Measurements from ENCODE around the gene DSG1.

DNA sequence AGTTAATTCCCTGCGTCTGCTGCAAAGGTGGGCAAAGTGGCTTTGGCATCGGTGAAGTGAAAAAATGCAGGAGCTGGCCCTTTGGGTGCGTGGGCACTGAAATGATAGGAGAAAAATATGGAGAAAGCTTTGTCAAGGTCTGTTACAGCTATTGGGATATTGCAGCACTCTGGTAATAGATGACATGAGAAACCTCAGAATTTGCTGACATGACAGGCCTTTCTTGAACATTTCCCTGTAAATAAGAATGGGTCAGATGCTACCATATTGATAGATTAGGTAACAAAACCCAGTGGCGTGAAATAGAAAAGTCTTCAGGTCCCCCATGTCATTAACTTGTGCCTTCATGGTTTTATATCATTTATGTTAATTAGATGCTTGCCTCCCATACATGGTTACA is 46.2 kb downstream of the DSG1 start:
- TF ChIP-seq EZH2 (IDR thresholded peaks at IDR 0.05; ENCODE audit: insufficient read depth, poor library complexity, severe bottlenecking) = no peak
- TF ChIP-seq EZH2phosphoT487 (IDR thresholded peaks at IDR 0.05; ENCODE audit: insufficient read depth, low read depth) = no peak
